BJ (cell line): ENCODE measurements around the gene CDS1. TPM values are rescaled to one million over a fixed set of nuclear protein-coding genes. Genes with fewer than 3 reads are reported as not detected.

Experiments
- CTCF ChIA-PET: fragments of 350-600 bp; formaldehyde crosslinking; extraction: SDS; loops from one replicate; lab custom pipeline; 2021; ENCODE audit warnings: antibody characterized with exemption, inconsistent platforms; lab: Yijun Ruan, JAX
- POLR2A ChIA-PET: fragments of 300-600 bp; sonication (Branson Sonifier 250); formaldehyde crosslinking; extraction: SDS; loops from one replicate; lab custom pipeline; 2021; ENCODE audit warnings: antibody characterized with exemption; lab: Charles Lee
- DNase-seq: peaks from one replicate; pipeline ENCODE4 v3.0.0-alpha.2; 2011; ENCODE audit warnings: low read depth
- H3K27me3 ChIP-seq: 2 replicates; pipeline ENCODE4 v1.6.0; 2011; ENCODE audit warnings: low read length; ENCODE audit not compliant: control insufficient read depth, insufficient read depth
- H3K36me3 ChIP-seq: 2 replicates; pipeline ENCODE4 v1.5.1; 2011; ENCODE audit warnings: low read length; ENCODE audit not compliant: control insufficient read depth, insufficient read depth
- H3K4me3 ChIP-seq: 2 replicates; pipeline ENCODE4 v1.5.1; 2011; ENCODE audit warnings: low read depth, mild to moderate bottlenecking, control low read depth, low read length
- CTCF ChIP-seq: IDR thresholded peaks from 2 replicates; pipeline ENCODE4 v1.5.1; 2011; ENCODE audit warnings: low read depth, mild to moderate bottlenecking, control low read depth, inconsistent platforms, low read length, moderate library complexity; ENCODE audit not compliant: insufficient read depth
- polyA plus RNA-seq: library from polyadenylated mRNA; depleted of rRNA; stranded (reverse); fragments of >200 nt; gene quantifications from 2 replicates; pipeline ENCODE4 v1.2.3, GENCODE V29; 2011

Gene CDS1
- polyA plus RNA-seq, 1 experiment = 0.01 TPM

DNA sequence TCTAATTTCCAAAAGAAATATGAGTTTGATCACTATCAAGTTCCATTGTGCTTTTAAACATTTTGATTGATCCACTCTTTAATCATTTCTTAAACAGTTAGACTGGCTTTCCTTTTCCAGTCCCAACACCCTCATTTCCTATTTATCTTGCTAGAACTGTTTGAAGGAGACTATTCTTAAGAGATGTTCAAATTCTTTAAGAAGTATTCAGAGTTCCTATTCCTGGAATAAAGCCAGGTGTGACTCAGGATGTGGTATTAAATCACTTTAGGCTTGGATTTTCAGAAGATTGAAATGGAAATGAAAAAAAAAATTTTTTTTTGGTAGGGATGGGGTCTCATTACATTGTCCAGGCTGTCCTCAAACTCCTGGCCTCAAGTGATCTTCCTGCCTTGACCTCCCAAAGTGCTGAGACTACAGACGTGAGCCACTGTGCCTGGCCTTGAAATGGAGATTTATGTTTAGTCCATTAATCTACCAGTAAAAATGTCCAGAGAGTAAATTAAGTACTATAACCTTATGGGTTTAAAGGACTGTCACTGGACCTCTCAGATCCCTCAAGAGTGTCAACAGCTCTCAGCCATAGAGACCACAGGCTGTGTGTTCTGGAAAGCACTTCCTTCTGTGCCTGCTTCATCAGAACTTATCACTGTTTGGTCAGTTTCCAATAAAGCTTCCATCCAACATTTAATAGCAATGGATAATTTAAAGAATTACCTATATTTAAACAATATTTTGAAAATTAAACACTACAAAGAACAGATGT lies 90.7 kb downstream of the CDS1 start:
- no peak for TF ChIP-seq CTCF
- peak; percentile 59 for DNase-seq
- ChIA-PET POLR2A (no interaction called here), CTCF (no interaction called here)
- Histone ChIP-seq H3K36me3 (peaks cover 13% of the 10 kb centered on the region), H3K4me3 (no peak overlapping the region), H3K27me3 (no peaks in the 10 kb centered on the region)

GRCh38 chr4:84677093-84677492 lies 94.2 kb downstream of the CDS1 start:
- Histone ChIP-seq H3K4me3 (no peak overlapping the region), H3K27me3 (no peaks in the 10 kb centered on the region), H3K36me3 (peaks cover 21% of the 10 kb centered on the region)
- POLR2A ChIA-PET = no interaction called here
- no peak for TF ChIP-seq CTCF
- CTCF ChIA-PET = interaction anchor here (1.5 kb wide), 1 partner anchor 15 kb away, joined by 4 read pairs; no protein-coding TSS in a partner anchor
- no peak for DNase-seq

- Histone ChIP-seq H3K4me3 (no peak overlapping the region), H3K36me3 (peaks cover 21% of the 10 kb centered on the region), H3K27me3 (no peaks in the 10 kb centered on the region)
- ChIA-PET POLR2A (no interaction called here), CTCF (interaction anchor here (1.5 to 2.0 kb wide), 2 partner anchors 10 to 14 kb away, joined by 4 to 6 read pairs; no protein-coding TSS in a partner anchor)
- TF ChIP-seq CTCF = no peak
- DNase-seq = no peak
These were observed 95.1 kb downstream of the CDS1 start for GRCh38 chr4:84677995-84678394.

- Histone ChIP-seq H3K4me3 (no peak overlapping the region), H3K36me3 (peaks cover 21% of the 10 kb centered on the region), H3K27me3 (no peaks in the 10 kb centered on the region)
- no peak for DNase-seq
- ChIA-PET CTCF (interaction anchor here (0.7 to 2.0 kb wide), 2 partner anchors 11 to 220 kb away, joined by 3 to 6 read pairs; no protein-coding TSS in a partner anchor), POLR2A (no interaction called here)
- TF ChIP-seq CTCF = no peak
These were observed 96.2 kb downstream of the CDS1 start for GRCh38 chr4:84678976-84679744.

DNA sequence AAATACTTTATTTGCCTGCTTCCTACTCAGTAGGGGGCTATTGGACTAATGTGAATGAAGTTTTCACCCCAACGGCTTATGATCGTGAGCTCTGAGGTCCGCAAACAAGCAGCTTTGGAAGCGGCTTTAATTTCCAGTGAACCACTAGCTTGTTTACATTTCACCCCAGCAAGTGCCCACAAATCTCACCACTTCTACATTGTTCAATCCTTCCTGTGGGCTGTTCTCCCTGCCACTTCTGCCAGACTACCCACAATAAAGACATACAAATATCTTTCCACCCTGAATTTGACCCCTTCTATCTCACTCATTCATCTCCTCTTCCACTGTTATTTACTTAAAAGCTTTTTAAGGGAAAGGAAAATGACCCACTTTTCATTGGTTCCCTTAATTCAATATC lies 98.0 kb downstream of the CDS1 start:
- no peak for TF ChIP-seq CTCF
- ChIA-PET POLR2A (no interaction called here), CTCF (no interaction called here)
- no peaks in the 10 kb centered on the region for H3K27me3 ChIP-seq
- DNase-seq = no peak
- no peak overlapping the region for H3K4me3 ChIP-seq
- H3K36me3 ChIP-seq = peaks cover 20% of the 10 kb centered on the region
